ENCODE data around the gene UTP25.

- no peak for TF ChIP-seq POLR2A (IDR thresholded peaks at IDR 0.05)
- TF ChIP-seq, protein P1, sequence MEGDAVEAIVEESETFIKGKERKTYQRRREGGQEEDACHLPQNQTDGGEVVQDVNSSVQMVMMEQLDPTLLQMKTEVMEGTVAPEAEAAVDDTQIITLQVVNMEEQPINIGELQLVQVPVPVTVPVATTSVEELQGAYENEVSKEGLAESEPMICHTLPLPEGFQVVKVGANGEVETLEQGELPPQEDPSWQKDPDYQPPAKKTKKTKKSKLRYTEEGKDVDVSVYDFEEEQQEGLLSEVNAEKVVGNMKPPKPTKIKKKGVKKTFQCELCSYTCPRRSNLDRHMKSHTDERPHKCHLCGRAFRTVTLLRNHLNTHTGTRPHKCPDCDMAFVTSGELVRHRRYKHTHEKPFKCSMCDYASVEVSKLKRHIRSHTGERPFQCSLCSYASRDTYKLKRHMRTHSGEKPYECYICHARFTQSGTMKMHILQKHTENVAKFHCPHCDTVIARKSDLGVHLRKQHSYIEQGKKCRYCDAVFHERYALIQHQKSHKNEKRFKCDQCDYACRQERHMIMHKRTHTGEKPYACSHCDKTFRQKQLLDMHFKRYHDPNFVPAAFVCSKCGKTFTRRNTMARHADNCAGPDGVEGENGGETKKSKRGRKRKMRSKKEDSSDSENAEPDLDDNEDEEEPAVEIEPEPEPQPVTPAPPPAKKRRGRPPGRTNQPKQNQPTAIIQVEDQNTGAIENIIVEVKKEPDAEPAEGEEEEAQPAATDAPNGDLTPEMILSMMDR (IDR thresholded peaks at IDR 0.05), result no peak
Measured at GRCh38 chr1:209858561-209859103, 30.9 kb downstream of the UTP25 start.

All from testis (tissue), 2 donors.